HepG2 (cell line): ENCODE data around the gene SMPD3. TPM values are rescaled to one million over a fixed set of nuclear protein-coding genes. Genes with fewer than 3 reads are reported as not detected.

Source experiments
- MYPOP ChIP-seq: sonication (generic); formaldehyde crosslinking; IDR thresholded peaks from 2 replicates; pipeline ENCODE4 v1.8.1; 2023; ENCODE audit warnings: mild to moderate bottlenecking, moderate library complexity, missing genetic modification reagents
- POLR2A ChIP-seq, 2 experiments: IDR thresholded peaks; 2 replicates each; pipeline ENCODE4 v1.6.1; 2011; ENCODE audit warnings: low read depth in 2 of 2, low read length in 2 of 2, mild to moderate bottlenecking in 1 of 2, moderate library complexity in 1 of 2; ENCODE audit not compliant: insufficient read depth in 1 of 2
- RNF2 ChIP-seq: fragments of 450-650 bp; conservative IDR thresholded peaks from 2 replicates; pipeline ENCODE4 v1.6.1; 2016; ENCODE audit warnings: low read depth
- SAFB2 ChIP-seq: sonication (generic); formaldehyde crosslinking; IDR thresholded peaks from 2 replicates; pipeline ENCODE4 v1.5.1; 2020; ENCODE audit warnings: missing genetic modification reagents, low read depth, mild to moderate bottlenecking, borderline replicate concordance
- TARDBP ChIP-seq: sonication (generic); formaldehyde crosslinking; IDR thresholded peaks from 2 replicates; pipeline ENCODE4 v1.8.0; 2022; ENCODE audit warnings: mild to moderate bottlenecking, missing genetic modification reagents
- ZNF710 ChIP-seq: sonication (generic); formaldehyde crosslinking; IDR thresholded peaks from 2 replicates; pipeline ENCODE4 v1.5.0; 2020; ENCODE audit warnings: mild to moderate bottlenecking, missing genetic modification reagents, borderline replicate concordance
- polyA plus RNA-seq, 8 experiments: library from polyadenylated mRNA; depleted of rRNA in 3 of 8; stranded (reverse) in 7 of 8; unstranded in 1 of 8; fragments of >200 nt; fragmentation: Illumina TruSeq in 4 of 8; extraction: Trizol in 4 of 8; gene quantifications; 2 replicates each; pipeline versions ENCODE4 v1.2.1 to v1.2.3, GENCODE V29; 2011 to 2016; ENCODE audit warnings: low read depth in 4 of 8, missing spikeins in 1 of 8, mixed read lengths in 1 of 8; ENCODE audit not compliant: insufficient read depth in 1 of 8
- total RNA-seq, 5 experiments: library from RNA; depleted of rRNA; stranded (reverse); fragments of >200 nt; fragmentation: Illumina TruSeq; extraction: Trizol; gene quantifications; 2 replicates each; pipeline ENCODE4 v1.2.3, GENCODE V29; 2016; ENCODE audit warnings: low read depth in 1 of 5
- TF ChIP-seq, protein P1 (sequence below): fragments of 450-650 bp; IDR thresholded peaks from 2 replicates; pipeline ENCODE4 v1.6.1; 2017
- TF ChIP-seq, protein P2 (sequence below): sonication (generic); formaldehyde crosslinking; IDR thresholded peaks from 2 replicates; pipeline ENCODE4 v1.4.0; 2020; ENCODE audit warnings: low read depth, mild to moderate bottlenecking, missing genetic modification reagents

The SMPD3 gene
- total and polyA plus RNA-seq, 2 of the 13 experiments (the other 11 are each of a cell fraction or from before 2014, with no cell fraction given) = 0.07 to 0.32 TPM

DNA sequence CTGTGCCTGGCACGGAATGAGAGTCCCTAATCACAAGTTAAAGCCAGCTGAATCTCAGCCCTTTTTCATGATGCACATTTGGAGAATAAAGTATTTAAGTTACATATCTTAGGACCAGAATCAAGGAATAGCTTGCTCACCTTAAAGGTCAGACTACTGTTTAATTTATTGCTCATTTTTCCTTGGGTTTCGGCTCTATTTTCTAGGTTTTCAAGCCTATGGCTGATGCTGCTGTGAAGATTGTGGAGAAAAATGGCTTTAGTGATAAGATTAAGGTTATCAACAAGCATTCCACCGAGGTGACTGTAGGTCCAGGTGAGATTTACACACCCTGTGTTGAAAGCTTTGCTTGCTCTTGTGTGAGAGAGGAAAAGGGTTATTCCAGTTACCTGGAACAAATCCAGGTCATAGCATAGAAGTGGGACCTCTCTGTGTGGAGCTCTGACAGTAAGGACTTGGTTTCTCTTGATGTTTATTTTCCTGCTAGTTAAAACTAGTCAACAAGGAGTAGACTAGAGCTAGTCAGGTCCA is 119.4 kb downstream of the SMPD3 start (continued):
- TF ChIP-seq ZNF710 = no peak
- no peak for TF ChIP-seq SAFB2 (CRISPR knock-in tag)
- TF ChIP-seq MYPOP (CRISPR knock-in tag) = 0 out of 2 replicates have a peak, but pooled peaks have one; percentile 1
- TF ChIP-seq POLR2A (IDR thresholded peaks at IDR 0.05; ENCODE audit: insufficient read depth in 1 of 2, low read depth in 2 of 2, low read length in 2 of 2) = no peak
- TF ChIP-seq, protein P1, sequence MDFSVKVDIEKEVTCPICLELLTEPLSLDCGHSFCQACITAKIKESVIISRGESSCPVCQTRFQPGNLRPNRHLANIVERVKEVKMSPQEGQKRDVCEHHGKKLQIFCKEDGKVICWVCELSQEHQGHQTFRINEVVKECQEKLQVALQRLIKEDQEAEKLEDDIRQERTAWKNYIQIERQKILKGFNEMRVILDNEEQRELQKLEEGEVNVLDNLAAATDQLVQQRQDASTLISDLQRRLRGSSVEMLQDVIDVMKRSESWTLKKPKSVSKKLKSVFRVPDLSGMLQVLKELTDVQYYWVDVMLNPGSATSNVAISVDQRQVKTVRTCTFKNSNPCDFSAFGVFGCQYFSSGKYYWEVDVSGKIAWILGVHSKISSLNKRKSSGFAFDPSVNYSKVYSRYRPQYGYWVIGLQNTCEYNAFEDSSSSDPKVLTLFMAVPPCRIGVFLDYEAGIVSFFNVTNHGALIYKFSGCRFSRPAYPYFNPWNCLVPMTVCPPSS = no peak
- TF ChIP-seq RNF2 = no peak
- TF ChIP-seq, protein P2, sequence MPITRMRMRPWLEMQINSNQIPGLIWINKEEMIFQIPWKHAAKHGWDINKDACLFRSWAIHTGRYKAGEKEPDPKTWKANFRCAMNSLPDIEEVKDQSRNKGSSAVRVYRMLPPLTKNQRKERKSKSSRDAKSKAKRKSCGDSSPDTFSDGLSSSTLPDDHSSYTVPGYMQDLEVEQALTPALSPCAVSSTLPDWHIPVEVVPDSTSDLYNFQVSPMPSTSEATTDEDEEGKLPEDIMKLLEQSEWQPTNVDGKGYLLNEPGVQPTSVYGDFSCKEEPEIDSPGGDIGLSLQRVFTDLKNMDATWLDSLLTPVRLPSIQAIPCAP = no peak
- no peak for TF ChIP-seq TARDBP (CRISPR knock-in tag)
- TF ChIP-seq, all 625 proteins: peak for 10
